Hippocampal formation (tissue), 2 donors: ENCODE data around the gene SELENOK.

Experiments
- DNase-seq, 2 donors: peaks; one replicate each; lab custom pipeline; 2025; lab: John Stamatoyannopoulos, UW

The SELENOK gene

GRCh38 chr3:53842436-53843194 is 49.0 kb downstream of the SELENOK start:
- DNase-seq, result peak; percentile 85 to 89

- no peak for DNase-seq
These were observed 50.4 kb downstream of the SELENOK start for GRCh38 chr3:53841296-53841695.

GRCh38 chr3:53837331-53837730 is 54.3 kb downstream of the SELENOK start:
- no peak for DNase-seq

GRCh38 chr3:53836084-53836872 is 55.4 kb downstream of the SELENOK start:
- DNase-seq, result no peak

- DNase-seq, result no peak
These were observed 56.4 kb downstream of the SELENOK start for GRCh38 chr3:53835257-53835656.

GRCh38 chr3:53834429-53835095 is 57.1 kb downstream of the SELENOK start:
- no peak for DNase-seq
